ENCODE data around the gene AVEN. TPM values are rescaled to one million over a fixed set of nuclear protein-coding genes. Genes with fewer than 3 reads are reported as not detected.
A peak's percentile ranks its signal among the peaks of the same experiment; 100 is the strongest.

The AVEN gene
- total and polyA plus RNA-seq, 2 of the 13 experiments (the other 11 are each of a cell fraction or from before 2014, with no cell fraction given) = 4.4 to 17.5 TPM

GRCh38 chr15:34076785-34077184, 37.8 kb upstream of the AVEN start (continued):
- no peak for TF ChIP-seq SP4 (CRISPR knock-in tag; IDR thresholded peaks at IDR 0.05)
- TF ChIP-seq KDM5B (CRISPR knock-in tag; IDR thresholded peaks at IDR 0.05; ENCODE audit: borderline replicate concordance) = no peak
- no peak for TF ChIP-seq KLF6 (CRISPR knock-in tag; IDR thresholded peaks at IDR 0.05)
- no peak for TF ChIP-seq ZNF431 (CRISPR knock-in tag; IDR thresholded peaks at IDR 0.05; ENCODE audit: borderline replicate concordance, low read depth)
- TF ChIP-seq PHB2 (IDR thresholded peaks at IDR 0.05; ENCODE audit: partially characterized antibody) = no peak
- no peak for TF ChIP-seq FOXJ3 (CRISPR knock-in tag; IDR thresholded peaks at IDR 0.05; ENCODE audit: borderline replicate concordance)
- TF ChIP-seq SATB2 (CRISPR knock-in tag; IDR thresholded peaks at IDR 0.05) = no peak
- TF ChIP-seq ZSCAN31 (CRISPR knock-in tag; IDR thresholded peaks at IDR 0.05; ENCODE audit: low read depth) = no peak
- TF ChIP-seq POLR2A (IDR thresholded peaks at IDR 0.05; ENCODE audit: insufficient read depth in 1 of 2, low read depth in 2 of 2, low read length in 2 of 2) = no peak
- no peak for TF ChIP-seq MED1 (CRISPR knock-in tag; IDR thresholded peaks at IDR 0.05)
- no peak for TF ChIP-seq ZNF317 (CRISPR knock-in tag; IDR thresholded peaks at IDR 0.05)
- no peak for TF ChIP-seq ZNF790 (CRISPR knock-in tag; IDR thresholded peaks at IDR 0.05; ENCODE audit: borderline replicate concordance)
- no peak for TF ChIP-seq PCBP1 (IDR thresholded peaks at IDR 0.05; ENCODE audit: borderline replicate concordance, low read depth, low read length)
- TF ChIP-seq PCBP2 (optimal IDR thresholded peaks at IDR 0.05; ENCODE audit: low read depth, low read length, poor library complexity, severe bottlenecking) = no peak

- Histone ChIP-seq H3K9me3 (ENCODE audit: low read length) (no peaks in the 10 kb centered on the region), H3K4me2 (ENCODE audit: low read depth, low read length) (no peak overlapping the region), H3K4me1 (ENCODE audit: insufficient read depth, low read length) (no peaks in the 10 kb centered on the region), H3K79me2 (ENCODE audit: insufficient read depth, low read length) (no peaks in the 10 kb centered on the region), H3K27ac (ENCODE audit: extremely low read length, insufficient read depth, low read length) (no peak overlapping the region), H3K36me3 (replicated peaks in 1 of 2; ENCODE audit: control insufficient read depth in 1 of 2, insufficient read depth in 2 of 2, low read length in 2 of 2) (no peaks in the 10 kb centered on the region), H2AFZ (ENCODE audit: low read length) (no peak overlapping the region), H3K4me3 (replicated peaks in 1 of 3; ENCODE audit: insufficient read depth in 1 of 3, low read depth in 2 of 3, low read length in 3 of 3) (no peak overlapping the region), H3K27me3 (ENCODE audit: control insufficient read depth in 1 of 2, insufficient read depth in 2 of 2, low read length in 2 of 2) (no peaks in the 10 kb centered on the region), H4K20me1 (ENCODE audit: insufficient read depth, low read length) (no peaks in the 10 kb centered on the region), H3K9ac (ENCODE audit: insufficient read depth, low read depth, low read length) (no peak overlapping the region)
- peak; percentile 74 for TF ChIP-seq CHD2 (IDR thresholded peaks at IDR 0.05; ENCODE audit: low read depth, low read length)
- TF ChIP-seq NFIC (IDR thresholded peaks at IDR 0.05; ENCODE audit: low read length) = no peak
- ChIA-PET CTCF (ENCODE audit: low intra/inter-chr PET ratio, low total read pairs) (no interaction called here), POLR2A (no interaction called here)
- FAIRE-seq (no peak), DNase-seq (ENCODE audit: low spot score) (no peak), ATAC-seq (no peak)
- WGBS (ENCODE audit: low lambda C conversion rate) = 26% methylated on average over 6 of the region's 6 CpGs
- no TSS peak for BruUV-seq (replicated peaks)
- in situ Hi-C loops (cut with HindIII; ENCODE audit: extremely low pct_ligation_motif_present, low pct_unique_long_range_greater_than_20kb) = loop anchor here (25.0 kb wide), 2 partner anchors 292 to 517 kb away; partner anchors contain the start of genes GOLGA8B and LPCAT4
- intact Hi-C loops (cut with micrococcal nuclease; ENCODE audit: unreplicated experiment) = no loop called here
Observed at GRCh38 chr15:34070003-34070402, 31.0 kb upstream of the AVEN start.

Measured in HepG2 (cell line).